GM19324 (cell line): ENCODE measurements around the gene GSTA1.
"Not testable (repeated sequence)": the region's sequence is repeated elsewhere in the genome, so short reads cannot be mapped to it uniquely, and the experiment has no call there.

Experiments used
- ATAC-seq: cut with Tn5 transposase; IDR thresholded peaks from one replicate; pipeline ENCODE4 v1.9.1; 2021; ENCODE audit warnings: mild to moderate bottlenecking, moderate library complexity; ENCODE audit not compliant: unreplicated experiment, low FRiP score

The GSTA1 gene

GRCh38 chr6:52760105-52760765 lies 43.4 kb downstream of the GSTA1 start:
- ATAC-seq, result no peak

- ATAC-seq, result no peak
Observed at GRCh38 chr6:52759085-52759484, 44.5 kb downstream of the GSTA1 start.

GRCh38 chr6:52757651-52758338 lies 45.8 kb downstream of the GSTA1 start:
- not testable (repeated sequence) for ATAC-seq

- ATAC-seq, result no peak
Observed at GRCh38 chr6:52754443-52754842, 49.2 kb downstream of the GSTA1 start.

DNA sequence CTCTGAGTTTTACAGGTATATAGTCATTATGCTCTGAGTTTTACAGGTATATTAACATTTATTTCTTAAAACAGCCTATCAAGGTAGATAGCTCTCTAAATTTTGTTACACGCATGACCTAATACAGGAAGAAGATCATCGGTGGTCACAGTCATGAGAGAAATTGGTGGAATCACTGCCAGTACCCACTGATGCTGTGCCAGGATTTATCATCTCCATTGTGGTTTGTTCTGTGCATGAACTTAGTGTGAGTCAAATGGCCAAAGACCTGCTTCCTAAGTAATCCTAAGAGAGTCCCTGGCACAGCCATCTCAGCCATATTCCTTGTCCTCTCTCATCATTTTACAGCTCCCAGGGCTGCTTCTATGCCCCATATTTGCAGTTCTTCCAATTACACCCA lies 50.5 kb downstream of the GSTA1 start:
- ATAC-seq, result not testable (repeated sequence)

DNA sequence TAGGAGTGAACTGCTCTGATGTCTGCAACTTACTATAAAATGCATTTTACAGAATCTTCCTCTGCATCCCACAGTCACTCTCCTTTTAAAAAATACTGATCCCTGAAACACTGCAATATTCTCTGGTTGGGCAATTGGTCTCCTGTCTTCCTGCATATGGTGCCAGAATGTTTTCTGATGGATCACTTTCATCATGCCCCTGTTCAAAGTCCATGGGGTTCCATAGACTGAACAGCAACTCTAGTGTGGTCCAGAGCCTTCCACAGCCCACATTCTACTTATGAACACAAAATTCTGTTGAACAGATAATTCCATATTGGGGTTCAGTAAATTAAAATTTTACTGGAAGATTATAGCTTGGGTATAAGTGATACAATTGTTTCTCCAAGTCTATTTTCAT lies 51.3 kb downstream of the GSTA1 start:
- no peak for ATAC-seq

DNA sequence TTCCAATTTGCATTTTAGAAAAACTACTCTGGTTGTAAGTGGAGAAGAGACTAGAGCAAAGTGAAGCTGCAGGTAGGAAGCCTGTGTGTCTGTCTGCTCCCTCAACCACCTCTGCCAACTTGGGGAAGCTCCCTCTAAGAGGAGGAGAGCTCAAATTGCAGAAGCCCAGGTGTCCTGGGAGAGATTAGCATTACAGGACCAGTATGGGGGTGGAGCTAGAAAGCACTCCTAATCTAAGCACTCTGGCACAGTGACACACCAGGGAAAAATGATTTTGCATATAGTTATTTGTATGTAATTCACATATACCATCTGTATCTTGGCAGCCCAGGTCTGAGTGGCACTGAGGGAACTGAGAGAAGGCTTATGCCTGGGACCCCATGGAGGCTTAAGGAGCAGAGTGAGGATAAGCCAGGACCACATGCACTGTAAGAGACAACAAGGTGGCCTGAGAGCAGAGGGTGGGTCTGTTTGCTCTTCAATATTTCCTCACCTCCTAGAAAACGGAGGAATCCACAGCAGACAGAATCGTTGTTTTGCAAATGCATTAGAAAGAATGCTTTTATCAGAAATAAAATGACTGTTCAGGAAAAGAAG lies 54.0 kb downstream of the GSTA1 start:
- ATAC-seq, result no peak

DNA sequence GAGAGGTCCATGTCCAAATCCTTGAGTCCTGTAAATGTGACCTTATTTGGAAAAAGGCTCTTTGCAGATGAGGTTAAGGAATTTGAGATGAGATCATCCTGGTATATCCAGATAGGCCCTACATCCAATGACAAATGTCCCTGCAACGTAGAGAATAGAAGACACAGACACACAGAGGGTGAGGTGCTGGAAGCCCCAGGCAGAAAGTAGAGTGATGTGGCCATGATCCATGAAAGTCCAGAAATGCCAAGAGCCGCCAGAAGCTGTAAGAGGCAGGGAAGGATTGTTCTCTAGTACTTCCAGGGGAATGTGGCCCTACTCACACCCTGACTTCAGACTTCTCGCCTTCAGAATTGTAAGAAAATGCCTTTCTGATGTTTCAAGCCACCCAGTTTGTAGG lies 56.3 kb downstream of the GSTA1 start:
- not testable (repeated sequence) for ATAC-seq

DNA sequence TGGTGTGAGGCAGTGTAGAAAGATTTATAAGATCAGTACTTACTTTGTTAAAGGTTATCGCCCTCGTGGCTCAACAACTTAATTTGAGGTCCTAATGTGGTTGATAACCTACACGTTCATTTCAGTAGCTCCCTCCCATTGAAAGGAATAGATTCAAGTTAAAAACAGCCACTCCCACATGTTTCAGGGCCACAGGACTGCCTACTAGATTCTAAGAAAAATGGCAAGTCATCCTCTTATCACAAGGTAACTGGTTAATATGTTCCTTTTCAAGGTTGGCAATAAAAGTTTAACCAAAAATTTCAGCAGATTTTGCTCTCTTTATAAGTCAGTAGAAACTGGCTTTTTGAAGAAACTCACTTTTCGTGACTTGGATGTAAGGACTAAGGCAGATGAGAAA lies 57.4 kb downstream of the GSTA1 start:
- no peak for ATAC-seq

DNA sequence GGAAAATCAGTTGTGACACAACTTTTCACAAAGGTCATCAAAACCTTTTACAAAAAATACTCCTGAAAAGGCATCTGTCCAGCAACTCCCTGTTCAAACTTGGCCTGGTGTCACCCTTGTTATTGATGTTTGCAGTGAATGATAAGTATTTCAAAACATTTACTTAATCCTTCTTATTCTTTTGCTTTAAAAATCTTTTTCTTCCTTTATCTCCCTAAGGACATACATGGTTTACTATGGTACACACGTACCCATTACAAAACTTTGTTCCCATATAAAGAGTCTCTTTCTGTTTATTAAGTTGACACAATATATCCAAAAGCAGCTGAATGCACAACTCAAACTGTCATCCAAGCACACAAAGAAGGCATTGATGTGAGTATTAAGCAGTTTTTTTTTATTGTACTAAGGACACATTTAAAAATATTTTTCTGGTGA lies 57.8 kb downstream of the GSTA1 start:
- no peak for ATAC-seq

DNA sequence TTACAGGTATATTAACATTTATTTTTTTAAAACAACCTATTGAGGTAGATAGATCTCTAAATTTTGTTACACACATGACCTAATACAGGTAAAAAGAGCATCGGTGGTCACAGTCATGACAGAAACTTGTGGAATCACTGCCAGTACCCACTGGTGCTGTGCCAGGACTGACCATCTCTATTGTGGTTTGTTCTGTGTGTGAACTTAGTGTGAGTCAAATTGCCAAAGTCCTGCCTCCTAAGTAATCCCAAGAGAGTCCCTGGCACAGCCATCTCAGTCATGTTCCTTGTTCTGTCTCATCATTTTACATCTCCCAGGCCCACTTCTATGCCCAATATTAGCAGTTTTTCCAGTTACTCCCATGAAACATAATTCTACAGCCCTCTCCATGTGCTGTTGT lies 61.7 kb downstream of the GSTA1 start:
- no peak for ATAC-seq
